SU-DHL-6 (cell line): Measurements from ENCODE around the gene SLC38A3.
A peak's percentile ranks its signal among the peaks of the same experiment; 100 is the strongest.

Experiments used
- H2AFZ ChIP-seq: fragments of 200-600 bp; sonication (generic); 2 replicates; pipeline ENCODE4 v1.6.1; 2014; ENCODE audit warnings: low read depth, mild to moderate bottlenecking, moderate library complexity, mixed read lengths, antibody characterized with exemption, low read length; ENCODE audit not compliant: severe bottlenecking
- H3F3A ChIP-seq: fragments of 200-600 bp; shearing (Covaris generic); 2 replicates; pipeline ENCODE4 v1.6.0; 2016; ENCODE audit warnings: antibody characterized with exemption, mild to moderate bottlenecking; ENCODE audit not compliant: insufficient read depth
- H3K27ac ChIP-seq: fragments of 200-600 bp; sonication (generic); 2 replicates; pipeline ENCODE4 v1.5.1; 2016; ENCODE audit warnings: low read depth, mild to moderate bottlenecking, low read length, moderate library complexity, mixed read lengths
- H3K27me3 ChIP-seq: fragments of 200-600 bp; sonication (generic), shearing (Covaris generic); 2 replicates; pipeline ENCODE4 v1.6.0; 2014; ENCODE audit warnings: mild to moderate bottlenecking, low read length
- H3K36me3 ChIP-seq: fragments of 200-600 bp; sonication (generic); 2 replicates; pipeline ENCODE4 v1.6.1; 2014; ENCODE audit warnings: mild to moderate bottlenecking, low read length, mixed read lengths
- H3K4me2 ChIP-seq: fragments of 300-600, 200-600 bp; shearing (Covaris generic), sonication (generic); 2 replicates; pipeline ENCODE4 v1.6.0; 2014; ENCODE audit warnings: low read length, low read depth, mild to moderate bottlenecking; ENCODE audit not compliant: poor library complexity, severe bottlenecking
- H3K4me3 ChIP-seq: fragments of 200-600 bp; sonication (generic); 2 replicates; pipeline ENCODE4 v1.5.1; 2014; ENCODE audit warnings: antibody characterized with exemption, low read length, mild to moderate bottlenecking, mixed read lengths; ENCODE audit not compliant: insufficient read depth, poor library complexity, severe bottlenecking
- H3K79me2 ChIP-seq: fragments of 200-600 bp; sonication (generic); 2 replicates; pipeline ENCODE4 v1.6.1; 2014; ENCODE audit warnings: mild to moderate bottlenecking, low read length, moderate library complexity; ENCODE audit not compliant: insufficient read depth
- H3K9ac ChIP-seq: fragments of 200-600 bp; sonication (generic); 2 replicates; pipeline ENCODE4 v1.7.0; 2014; ENCODE audit warnings: mild to moderate bottlenecking, low read length
- H3K9me2 ChIP-seq: fragments of 200-600 bp; sonication (generic); replicated peaks from 2 replicates; pipeline ENCODE4 v1.6.1; 2014; ENCODE audit warnings: low read length; ENCODE audit not compliant: insufficient read depth
- H3K9me3 ChIP-seq: fragments of 200-600 bp; sonication (generic); 2 replicates; pipeline ENCODE4 v1.6.1; 2014; ENCODE audit warnings: low read length, mixed read lengths; ENCODE audit not compliant: insufficient read depth
- H4K20me1 ChIP-seq: fragments of 200-600 bp; sonication (generic); 2 replicates; pipeline ENCODE4 v1.6.1; 2014; ENCODE audit warnings: low read depth, mild to moderate bottlenecking, antibody characterized with exemption, low read length, moderate library complexity, mixed read lengths
- CTCF ChIP-seq: fragments of 200-600 bp; sonication (generic); IDR thresholded peaks from one replicate; pipeline ENCODE4 v1.5.1; 2017; ENCODE audit warnings: antibody characterized with exemption, mild to moderate bottlenecking, low read length, moderate library complexity; ENCODE audit not compliant: insufficient read depth, poor library complexity, severe bottlenecking
- EZH2phosphoT487 ChIP-seq: fragments of 200-600 bp; sonication (generic), shearing (Covaris generic); conservative IDR thresholded peaks from 2 replicates; pipeline ENCODE4 v1.6.1; 2018; ENCODE audit warnings: mild to moderate bottlenecking, antibody characterized with exemption, low read length, moderate library complexity, mixed read lengths

SLC38A3 gene

GRCh38 chr3:50171540-50172301, 33.4 kb upstream of the SLC38A3 start:
- Histone ChIP-seq H3K79me2 (no peaks in the 10 kb centered on the region), H3K36me3 (no peaks in the 10 kb centered on the region), H3K27me3 (no peaks in the 10 kb centered on the region), H3K4me2 (no peak overlapping the region), H3K9ac (no peak overlapping the region), H3F3A (no peaks in the 10 kb centered on the region), H3K9me3 (no peaks in the 10 kb centered on the region), H3K9me2 (no peaks in the 10 kb centered on the region), H3K4me3 (no peak overlapping the region), H3K27ac (no peak overlapping the region), H2AFZ (no peak overlapping the region), H4K20me1 (no peaks in the 10 kb centered on the region)
- TF ChIP-seq CTCF: no peak
- TF ChIP-seq EZH2phosphoT487: no peak

- TF ChIP-seq CTCF (no peak), EZH2phosphoT487 (no peak)
- no peak overlapping the region for H2AFZ ChIP-seq
- no peaks in the 10 kb centered on the region for H3K9me3 ChIP-seq
- H3K4me2 ChIP-seq: no peak overlapping the region
- no peaks in the 10 kb centered on the region for H3K36me3 ChIP-seq
- H3K9ac ChIP-seq: no peak overlapping the region
- no peaks in the 10 kb centered on the region for H3F3A ChIP-seq
- no peak overlapping the region for H3K4me3 ChIP-seq
- no peaks in the 10 kb centered on the region for H3K27me3 ChIP-seq
- H3K79me2 ChIP-seq: no peaks in the 10 kb centered on the region
- H4K20me1 ChIP-seq: no peaks in the 10 kb centered on the region
- no peaks in the 10 kb centered on the region for H3K9me2 ChIP-seq
- H3K27ac ChIP-seq: no peak overlapping the region
Observed at GRCh38 chr3:50172626-50173220, 32.3 kb upstream of the SLC38A3 start.

GRCh38 chr3:50173685-50174516, 31.2 kb upstream of the SLC38A3 start:
- Histone ChIP-seq H3K27ac (no peak overlapping the region), H3K9me2 (no peaks in the 10 kb centered on the region), H3K79me2 (no peaks in the 10 kb centered on the region), H3K27me3 (no peaks in the 10 kb centered on the region), H3K4me3 (no peak overlapping the region), H4K20me1 (no peaks in the 10 kb centered on the region), H2AFZ (no peak overlapping the region), H3K4me2 (peak overlapping the region; percentile 18), H3K9me3 (no peaks in the 10 kb centered on the region), H3K9ac (no peak overlapping the region), H3F3A (no peaks in the 10 kb centered on the region), H3K36me3 (no peaks in the 10 kb centered on the region)
- TF ChIP-seq EZH2phosphoT487 (no peak), CTCF (no peak)
